GM20000 (cell line): ENCODE data around the gene METTL21A.

Experiments
- DNase-seq: peaks from one replicate; pipeline ENCODE4 v3.0.0; 2012; ENCODE audit warnings: low spot score
- TF ChIP-seq, protein P1 (sequence below): IDR thresholded peaks from 2 replicates; pipeline ENCODE4 v1.5.1; 2012; ENCODE audit warnings: mild to moderate bottlenecking, control low read depth; ENCODE audit errors: extremely low read depth, missing control alignments

The METTL21A gene

DNA sequence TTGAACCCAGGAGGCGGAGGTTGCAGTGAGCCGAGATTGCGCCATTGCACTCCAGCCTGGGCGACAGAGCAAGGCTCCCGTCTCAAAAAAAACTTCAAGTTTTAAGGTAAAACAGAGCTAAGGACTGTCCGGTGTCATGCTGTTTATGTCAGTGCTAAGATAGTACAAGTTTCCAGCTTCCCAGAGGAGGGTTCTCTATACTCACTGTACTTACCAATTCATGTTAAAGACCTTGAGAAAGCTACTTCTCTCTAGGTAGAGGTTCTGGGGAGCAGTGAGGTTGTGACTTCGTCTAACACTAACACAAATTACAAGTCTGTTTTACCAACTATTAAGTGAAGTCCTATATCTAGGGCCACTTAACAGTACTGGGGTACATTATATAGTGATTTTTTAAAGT is 18.8 kb downstream of the METTL21A start:
- no peak for DNase-seq
- TF ChIP-seq, protein P1, sequence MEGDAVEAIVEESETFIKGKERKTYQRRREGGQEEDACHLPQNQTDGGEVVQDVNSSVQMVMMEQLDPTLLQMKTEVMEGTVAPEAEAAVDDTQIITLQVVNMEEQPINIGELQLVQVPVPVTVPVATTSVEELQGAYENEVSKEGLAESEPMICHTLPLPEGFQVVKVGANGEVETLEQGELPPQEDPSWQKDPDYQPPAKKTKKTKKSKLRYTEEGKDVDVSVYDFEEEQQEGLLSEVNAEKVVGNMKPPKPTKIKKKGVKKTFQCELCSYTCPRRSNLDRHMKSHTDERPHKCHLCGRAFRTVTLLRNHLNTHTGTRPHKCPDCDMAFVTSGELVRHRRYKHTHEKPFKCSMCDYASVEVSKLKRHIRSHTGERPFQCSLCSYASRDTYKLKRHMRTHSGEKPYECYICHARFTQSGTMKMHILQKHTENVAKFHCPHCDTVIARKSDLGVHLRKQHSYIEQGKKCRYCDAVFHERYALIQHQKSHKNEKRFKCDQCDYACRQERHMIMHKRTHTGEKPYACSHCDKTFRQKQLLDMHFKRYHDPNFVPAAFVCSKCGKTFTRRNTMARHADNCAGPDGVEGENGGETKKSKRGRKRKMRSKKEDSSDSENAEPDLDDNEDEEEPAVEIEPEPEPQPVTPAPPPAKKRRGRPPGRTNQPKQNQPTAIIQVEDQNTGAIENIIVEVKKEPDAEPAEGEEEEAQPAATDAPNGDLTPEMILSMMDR: no peak

DNA sequence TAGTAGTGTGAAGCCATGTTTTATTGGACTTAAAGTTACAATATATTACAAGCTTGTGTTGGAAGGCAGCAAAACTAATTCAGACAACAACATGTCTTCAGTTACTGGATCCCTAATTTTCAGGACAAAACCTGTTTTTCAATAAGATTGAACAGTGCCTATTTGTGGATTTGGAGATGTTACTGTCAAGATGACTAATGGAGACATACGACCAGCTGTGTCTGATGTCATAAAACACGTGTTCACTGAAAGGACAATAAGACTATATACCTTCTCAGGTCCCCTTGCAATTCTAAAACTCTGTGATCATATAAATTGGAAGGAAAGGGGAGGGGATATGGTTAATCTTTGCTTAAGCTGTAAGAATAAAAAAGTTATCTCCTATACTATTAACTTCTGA is 21.7 kb downstream of the METTL21A start:
- TF ChIP-seq, protein P1: no peak
- DNase-seq: no peak

DNA sequence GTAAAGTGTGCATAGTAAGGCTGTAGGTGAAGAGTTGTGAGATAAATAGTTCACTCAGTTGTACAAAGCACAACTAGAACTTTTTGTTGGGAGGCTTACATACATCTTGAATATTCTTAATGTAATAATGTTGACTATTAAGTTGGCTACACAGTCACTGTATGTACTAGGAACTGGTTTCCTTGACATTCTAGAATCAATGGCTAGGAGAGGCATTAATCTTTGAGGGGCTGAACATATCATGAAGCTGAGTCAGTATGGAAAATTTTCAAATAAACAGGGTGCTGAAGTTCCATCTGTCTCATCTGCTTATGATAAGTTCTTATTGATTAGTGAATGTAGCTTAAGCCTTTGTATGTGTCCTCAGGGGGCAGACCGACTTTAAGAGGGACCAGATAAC is 23.4 kb downstream of the METTL21A start:
- TF ChIP-seq, protein P1: no peak
- no peak for DNase-seq

DNA sequence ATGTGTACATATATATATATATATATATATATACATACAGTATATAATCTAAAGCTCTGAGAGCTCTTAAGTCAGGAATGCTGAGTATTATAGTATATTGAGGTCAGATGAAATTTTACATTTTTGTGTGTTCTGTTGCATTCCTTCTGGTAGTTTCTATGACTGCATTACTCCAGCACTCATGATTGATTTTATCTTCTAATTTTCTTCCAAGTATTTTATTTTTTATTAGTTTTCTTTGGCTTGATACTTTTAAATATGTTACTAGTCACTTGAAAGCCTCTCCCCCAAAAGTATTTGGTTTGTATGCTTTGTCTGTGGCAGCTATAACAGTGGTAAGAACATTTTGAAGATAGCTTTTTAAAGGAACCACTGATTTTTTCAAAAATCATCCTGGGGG is 25.0 kb downstream of the METTL21A start:
- DNase-seq: no peak
- TF ChIP-seq, protein P1: no peak

DNA sequence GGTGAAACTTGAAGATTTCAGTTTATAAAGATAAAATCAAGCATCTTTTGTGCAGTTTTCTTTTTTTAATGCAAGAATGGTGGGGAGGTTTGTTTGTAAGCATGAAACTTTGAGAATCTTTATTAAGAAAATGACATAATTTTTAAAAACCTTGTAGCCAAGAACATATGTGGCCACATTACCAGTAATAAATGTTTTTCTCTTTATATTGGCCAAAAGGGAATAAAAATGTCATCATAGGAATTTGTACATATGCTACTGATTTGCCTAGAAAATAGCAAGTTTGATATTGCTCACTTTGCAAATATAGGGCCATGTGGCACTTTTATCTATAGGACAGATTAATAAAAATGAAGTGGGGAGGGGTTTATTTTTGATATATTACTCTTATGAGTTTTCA is 25.6 kb downstream of the METTL21A start:
- TF ChIP-seq, protein P1: no peak
- DNase-seq: no peak

DNA sequence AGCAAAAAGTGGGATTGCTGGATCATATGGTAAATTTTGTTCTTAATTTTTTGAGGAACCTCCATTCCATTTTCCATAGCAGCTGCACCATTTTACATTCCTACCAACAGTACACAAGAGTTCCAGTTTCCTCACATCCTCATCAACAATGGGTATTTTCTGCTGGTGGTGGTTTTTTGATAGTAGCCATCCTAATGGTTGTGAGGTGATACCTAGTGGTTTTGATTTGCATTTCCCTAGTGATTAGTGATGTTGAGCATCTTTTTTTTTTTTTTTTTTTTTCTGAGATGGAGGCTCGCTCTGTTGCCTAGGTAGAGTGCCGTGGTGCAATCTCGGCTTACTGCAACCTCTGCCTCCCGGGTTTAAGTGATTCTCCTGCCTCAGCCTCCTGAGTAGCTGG is 30.5 kb downstream of the METTL21A start:
- no peak for DNase-seq
- TF ChIP-seq, protein P1: no peak

DNA sequence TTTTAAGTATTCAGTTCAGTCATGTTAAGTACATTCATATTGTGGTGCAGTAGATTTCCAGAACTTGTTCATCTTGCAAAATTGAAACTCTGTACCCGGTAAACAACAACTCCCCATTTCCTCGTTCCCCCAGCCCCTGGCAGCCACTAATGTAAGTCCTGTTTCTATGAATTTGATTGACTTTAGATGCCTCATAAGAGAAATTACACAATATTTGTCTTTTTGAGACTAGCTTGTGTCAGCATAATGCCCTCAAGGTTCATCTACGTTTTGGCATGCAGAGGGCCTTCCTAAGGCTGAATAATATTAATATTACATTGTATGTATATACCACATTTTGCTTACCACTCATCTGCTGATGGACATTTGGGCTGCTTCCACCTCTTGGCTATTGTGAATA is 30.9 kb downstream of the METTL21A start:
- TF ChIP-seq, protein P1: no peak
- DNase-seq: no peak
